Right atrium auricular region (tissue), 2 donors: Measurements from ENCODE around the gene TBRG1. TPM values are rescaled to one million over a fixed set of nuclear protein-coding genes. Genes with fewer than 3 reads are reported as not detected.

Experiments used
- DNase-seq: peaks from one replicate; pipeline ENCODE4 v3.0.0-alpha.2; 2019; ENCODE audit warnings: low spot score
- H3K27ac ChIP-seq, 2 donors: fragments of 200-600 bp; sonication (generic); 1 replicate in 1 of 2; 2 replicates in 1 of 2; pipeline ENCODE4 v1.5.1; 2016 to 2019
- H3K27me3 ChIP-seq, 2 donors: fragments of 200-600 bp; sonication (generic); one replicate each; pipeline versions ENCODE4 v1.5.1 to v1.6.0; 2017 to 2019
- H3K36me3 ChIP-seq: fragments of 200-600 bp; sonication (generic); one replicate; pipeline ENCODE4 v1.5.1; 2016
- H3K4me1 ChIP-seq, 2 donors: fragments of 200-600 bp; sonication (generic); one replicate each; pipeline versions ENCODE4 v1.5.1 to v1.6.0; 2017 to 2019
- H3K4me3 ChIP-seq, 2 donors: fragments of 200-600 bp; sonication (generic); 1 replicate in 1 of 2; 2 replicates in 1 of 2; pipeline ENCODE4 v1.5.1; 2017 to 2019; ENCODE audit warnings: mild to moderate bottlenecking in 1 of 2, moderate library complexity in 1 of 2
- H3K9me3 ChIP-seq, 2 donors: fragments of 200-600 bp; sonication (generic); one replicate each; pipeline ENCODE4 v1.5.1; 2019
- CTCF ChIP-seq, 2 donors: fragments of 200-600 bp; sonication (generic); IDR thresholded peaks; one replicate each; pipeline ENCODE4 v1.5.1; 2019; ENCODE audit warnings: antibody characterized with exemption in 2 of 2
- total RNA-seq, 2 donors: library from RNA; depleted of rRNA; stranded (reverse); fragments of >200 nt; gene quantifications; one replicate each; pipeline ENCODE4 v1.1.0, GENCODE V29; 2016

Gene TBRG1
- total RNA-seq, 2 donors from 2014 or later = 20.0 to 27.6 TPM

DNA sequence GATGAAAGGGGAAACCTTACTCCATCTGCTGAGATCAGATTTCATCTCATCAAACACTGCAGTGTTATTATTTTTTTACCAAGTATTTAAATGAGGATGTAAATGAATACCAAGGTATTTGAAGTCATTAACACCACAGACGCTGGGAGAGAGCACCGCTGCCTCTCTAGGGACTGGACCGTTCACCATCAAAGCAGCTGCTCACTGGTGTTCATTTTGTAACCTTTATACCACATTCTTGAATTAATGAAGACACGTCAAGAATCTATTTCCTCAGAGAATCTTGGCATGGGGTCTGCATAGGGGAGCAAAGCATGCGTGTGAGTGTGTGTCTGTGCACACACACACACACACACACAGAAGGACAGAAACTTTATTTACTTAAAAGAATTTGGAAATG lies 35.2 kb downstream of the TBRG1 start:
- no peak overlapping the region for H3K27ac ChIP-seq
- no peak for TF ChIP-seq CTCF (IDR thresholded peaks at IDR 0.05)
- no peaks in the 10 kb centered on the region for H3K4me1 ChIP-seq
- peaks cover 11% of the 10 kb centered on the region for H3K36me3 ChIP-seq
- no peaks in the 10 kb centered on the region for H3K9me3 ChIP-seq
- no peak overlapping the region for H3K4me3 ChIP-seq
- no peak for DNase-seq
- H3K27me3 ChIP-seq = no peaks in the 10 kb centered on the region

- H3K36me3 ChIP-seq = peaks cover 11% of the 10 kb centered on the region
- H3K4me1 ChIP-seq = no peaks in the 10 kb centered on the region
- no peak for TF ChIP-seq CTCF (IDR thresholded peaks at IDR 0.05)
- H3K9me3 ChIP-seq = no peaks in the 10 kb centered on the region
- H3K27ac ChIP-seq = no peak overlapping the region
- no peaks in the 10 kb centered on the region for H3K27me3 ChIP-seq
- no peak for DNase-seq
- no peak overlapping the region for H3K4me3 ChIP-seq
Observed at GRCh38 chr11:124658501-124658900, 35.8 kb downstream of the TBRG1 start.

DNA sequence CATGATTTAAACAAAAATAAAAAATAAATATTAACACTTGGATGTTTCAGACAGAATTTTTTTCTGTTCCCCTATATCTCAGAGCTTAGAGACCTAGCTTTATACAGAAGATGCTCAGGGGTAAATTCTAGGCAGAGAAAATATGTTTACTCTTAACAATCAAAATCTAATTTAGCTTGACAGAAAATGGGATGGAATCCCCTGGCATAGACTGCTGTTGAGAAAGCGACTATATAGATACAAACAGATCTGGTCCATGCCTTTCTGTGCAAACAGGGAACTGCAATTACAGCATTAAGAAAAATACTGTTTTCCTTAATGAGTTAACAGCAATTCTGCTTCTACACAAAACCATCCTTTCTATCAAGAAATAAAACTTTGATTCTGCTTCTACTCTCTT lies 36.3 kb downstream of the TBRG1 start:
- peaks cover 11% of the 10 kb centered on the region for H3K36me3 ChIP-seq
- H3K4me1 ChIP-seq = no peaks in the 10 kb centered on the region
- H3K27ac ChIP-seq = no peak overlapping the region
- no peaks in the 10 kb centered on the region for H3K9me3 ChIP-seq
- DNase-seq = no peak
- no peaks in the 10 kb centered on the region for H3K27me3 ChIP-seq
- TF ChIP-seq CTCF (IDR thresholded peaks at IDR 0.05) = no peak
- H3K4me3 ChIP-seq = no peak overlapping the region

GRCh38 chr11:124661553-124661952 lies 38.9 kb downstream of the TBRG1 start:
- H3K4me1 ChIP-seq = no peaks in the 10 kb centered on the region
- no peak overlapping the region for H3K27ac ChIP-seq
- no peak for DNase-seq
- H3K9me3 ChIP-seq = no peaks in the 10 kb centered on the region
- H3K4me3 ChIP-seq = no peak overlapping the region
- TF ChIP-seq CTCF (IDR thresholded peaks at IDR 0.05) = no peak
- peaks cover 19% of the 10 kb centered on the region for H3K36me3 ChIP-seq
- no peaks in the 10 kb centered on the region for H3K27me3 ChIP-seq

- Histone ChIP-seq H3K4me3 (no peak overlapping the region), H3K4me1 (no peaks in the 10 kb centered on the region), H3K36me3 (peaks cover 19% of the 10 kb centered on the region), H3K27ac (no peak overlapping the region), H3K9me3 (no peaks in the 10 kb centered on the region), H3K27me3 (no peaks in the 10 kb centered on the region)
- TF ChIP-seq CTCF (IDR thresholded peaks at IDR 0.05) = no peak
- DNase-seq = no peak
Observed at GRCh38 chr11:124662106-124662505, 39.4 kb downstream of the TBRG1 start.

DNA sequence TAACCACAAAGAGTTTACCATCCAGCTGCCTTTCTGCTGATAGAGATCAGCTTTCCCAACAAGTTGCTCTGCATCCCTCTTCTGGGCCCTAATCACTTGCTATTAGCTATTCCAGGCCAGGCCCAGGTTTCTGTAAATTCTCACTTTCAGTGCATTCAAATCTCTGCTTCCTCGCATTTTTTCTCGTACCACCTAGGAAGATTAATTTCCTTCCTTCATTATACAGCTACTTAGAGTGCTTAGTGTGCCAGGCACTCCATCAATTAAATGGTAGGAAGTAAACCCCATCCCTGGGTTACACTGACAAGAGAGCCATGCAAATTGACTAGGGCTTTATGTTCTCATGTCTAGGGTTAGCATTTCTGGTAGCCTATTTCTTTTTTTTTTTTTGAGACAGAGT lies 41.2 kb downstream of the TBRG1 start:
- no peaks in the 10 kb centered on the region for H3K27me3 ChIP-seq
- no peaks in the 10 kb centered on the region for H3K9me3 ChIP-seq
- no peak for TF ChIP-seq CTCF (IDR thresholded peaks at IDR 0.05)
- no peaks in the 10 kb centered on the region for H3K4me1 ChIP-seq
- no peak overlapping the region for H3K27ac ChIP-seq
- peaks cover 8% of the 10 kb centered on the region for H3K36me3 ChIP-seq
- no peak overlapping the region for H3K4me3 ChIP-seq
- no peak for DNase-seq
